Liver (tissue), 9 donors: ENCODE data around the gene ZSCAN21. TPM values are rescaled to one million over a fixed set of nuclear protein-coding genes. Genes with fewer than 3 reads are reported as not detected.

Experiments used
- DNase-seq: peaks from one replicate; pipeline ENCODE4 v3.0.0-alpha.2; 2017; ENCODE audit warnings: low spot score
- H3K27ac ChIP-seq, 2 donors: one replicate each; pipeline ENCODE4 v1.7.0; 2013; ENCODE audit warnings: inconsistent platforms in 2 of 2, low read length in 2 of 2, control low read depth in 1 of 2, low read depth in 1 of 2, mild to moderate bottlenecking in 1 of 2
- H3K27me3 ChIP-seq, 4 donors: one replicate each; pipeline versions ENCODE4 v1.6.1 to v1.7.0; 2013; ENCODE audit warnings: low read length in 3 of 4, inconsistent platforms in 1 of 4, mild to moderate bottlenecking in 1 of 4, moderate library complexity in 1 of 4; ENCODE audit not compliant: control insufficient read depth in 4 of 4, insufficient read depth in 4 of 4
- H3K36me3 ChIP-seq, 4 donors: one replicate each; pipeline versions ENCODE4 v1.6.1 to v1.7.0; 2013; ENCODE audit warnings: low read length in 3 of 4, mild to moderate bottlenecking in 3 of 4, low read depth in 1 of 4, moderate library complexity in 1 of 4; ENCODE audit not compliant: control insufficient read depth in 4 of 4, insufficient read depth in 3 of 4
- H3K4me1 ChIP-seq, 4 donors: one replicate each; pipeline versions ENCODE4 v1.6.1 to v1.7.0; 2013; ENCODE audit warnings: low read length in 3 of 4, mild to moderate bottlenecking in 3 of 4, moderate library complexity in 1 of 4; ENCODE audit not compliant: control insufficient read depth in 4 of 4, insufficient read depth in 4 of 4
- H3K4me3 ChIP-seq, 3 donors: one replicate each; pipeline versions ENCODE4 v1.6.1 to v1.7.0; 2013; ENCODE audit warnings: low read length in 3 of 3, control low read depth in 1 of 3, low read depth in 1 of 3, mild to moderate bottlenecking in 1 of 3
- H3K9ac ChIP-seq, 2 donors: one replicate each; pipeline ENCODE4 v1.7.0; 2013; ENCODE audit warnings: low read length in 2 of 2, mild to moderate bottlenecking in 2 of 2, moderate library complexity in 2 of 2, control low read depth in 1 of 2, low read depth in 1 of 2
- H3K9me3 ChIP-seq, 4 donors: one replicate each; pipeline versions ENCODE4 v1.6.1 to v1.7.0; 2013; ENCODE audit warnings: low read length in 3 of 4; ENCODE audit not compliant: control insufficient read depth in 4 of 4
- EGR1 ChIP-seq, 2 donors: IDR thresholded peaks; 2 replicates each; pipeline ENCODE4 v1.6.1; 2016 to 2018; ENCODE audit warnings: antibody characterized with exemption in 2 of 2, low read depth in 2 of 2
- FOXA1 ChIP-seq: IDR thresholded peaks from 2 replicates; pipeline ENCODE4 v1.6.1; 2016; ENCODE audit warnings: antibody characterized with exemption
- FOXA2 ChIP-seq: IDR thresholded peaks from 2 replicates; pipeline ENCODE4 v1.6.1; 2016; ENCODE audit warnings: antibody characterized with exemption
- GABPA ChIP-seq, 2 donors: IDR thresholded peaks in 1 of 2; conservative IDR thresholded peaks in 1 of 2; 2 replicates each; pipeline ENCODE4 v1.6.1; 2016; ENCODE audit warnings: antibody characterized with exemption in 2 of 2, mild to moderate bottlenecking in 1 of 2, moderate library complexity in 1 of 2
- HNF4A ChIP-seq, 2 donors: conservative IDR thresholded peaks; 2 replicates each; pipeline ENCODE4 v1.6.1; 2016; ENCODE audit warnings: antibody characterized with exemption in 2 of 2, mild to moderate bottlenecking in 2 of 2
- HNF4G ChIP-seq: IDR thresholded peaks from 2 replicates; pipeline ENCODE4 v1.6.1; 2016; ENCODE audit warnings: antibody characterized with exemption
- JUND ChIP-seq, 2 donors: IDR thresholded peaks; 2 replicates each; pipeline ENCODE4 v1.6.1; 2016; ENCODE audit warnings: antibody characterized with exemption in 2 of 2
- RAD21 ChIP-seq, 2 donors: IDR thresholded peaks; 2 replicates each; pipeline ENCODE4 v1.6.1; 2016; ENCODE audit warnings: antibody characterized with exemption in 2 of 2, mild to moderate bottlenecking in 2 of 2
- RXRA ChIP-seq, 2 donors: IDR thresholded peaks; 2 replicates each; pipeline ENCODE4 v1.6.1; 2017 to 2018; ENCODE audit warnings: antibody characterized with exemption in 2 of 2, mild to moderate bottlenecking in 1 of 2
- SP1 ChIP-seq: IDR thresholded peaks from 2 replicates; pipeline ENCODE4 v1.6.1; 2018; ENCODE audit warnings: antibody characterized with exemption, mild to moderate bottlenecking
- TAF1 ChIP-seq: conservative IDR thresholded peaks from 2 replicates; pipeline ENCODE4 v1.6.1; 2016; ENCODE audit warnings: antibody characterized with exemption, mild to moderate bottlenecking
- WGBS: extraction: QIAGEN DNeasy Blood & Tissue Kit; methylation state at CpG from one replicate; pipeline ENCODE4 v1.1.7; 2013; 5-methylcytosine and 5-hydroxymethylcytosine counted together
- polyA plus RNA-seq, 2 donors: library from polyadenylated mRNA; stranded (reverse) in 1 of 2; unstranded in 1 of 2; fragments of 200-250 nt in 1 of 2; fragments of >200 nt in 1 of 2; fragmentation: Nextera tagmentation in 1 of 2; extraction: Ambion mirVana in 1 of 2; gene quantifications; one replicate each; pipeline versions ENCODE4 v1.2.1 to v1.2.3, GENCODE V29; 2013 to 2015
- total RNA-seq, 2 donors: library from RNA; depleted of rRNA; stranded (reverse); fragments of >200 nt; gene quantifications; one replicate each; pipeline ENCODE4 v1.2.3, GENCODE V29; 2014
- TF ChIP-seq, protein P1 (sequence below): IDR thresholded peaks from 2 replicates; pipeline ENCODE4 v1.6.1; 2016; ENCODE audit warnings: antibody characterized with exemption
- TF ChIP-seq, protein P2 (sequence below): IDR thresholded peaks from 2 replicates; pipeline ENCODE4 v1.6.1; 2016; ENCODE audit warnings: antibody characterized with exemption
- TF ChIP-seq, protein P3 (sequence below): IDR thresholded peaks from 2 replicates; pipeline ENCODE4 v1.6.1; 2016; ENCODE audit warnings: antibody characterized with exemption, mild to moderate bottlenecking
- TF ChIP-seq, protein P4 (sequence below): IDR thresholded peaks from 2 replicates; pipeline ENCODE4 v1.6.1; 2016; ENCODE audit warnings: antibody characterized with exemption
- TF ChIP-seq, protein P5 (sequence below): fragments of 150-350 bp; IDR thresholded peaks from 2 replicates; pipeline ENCODE4 v1.5.1; 2017; ENCODE audit warnings: improper control_type of control experiment, low read depth, low read length; ENCODE audit not compliant: missing input control
- donor health status: healthy.
- donor health status: healthy.
- donor health status: healthy.
- donor health status: healthy.
- donor health status: healthy.

The ZSCAN21 gene
- total and polyA plus RNA-seq, 4 donors = 4.6 to 8.6 (median 6.9) TPM

DNA sequence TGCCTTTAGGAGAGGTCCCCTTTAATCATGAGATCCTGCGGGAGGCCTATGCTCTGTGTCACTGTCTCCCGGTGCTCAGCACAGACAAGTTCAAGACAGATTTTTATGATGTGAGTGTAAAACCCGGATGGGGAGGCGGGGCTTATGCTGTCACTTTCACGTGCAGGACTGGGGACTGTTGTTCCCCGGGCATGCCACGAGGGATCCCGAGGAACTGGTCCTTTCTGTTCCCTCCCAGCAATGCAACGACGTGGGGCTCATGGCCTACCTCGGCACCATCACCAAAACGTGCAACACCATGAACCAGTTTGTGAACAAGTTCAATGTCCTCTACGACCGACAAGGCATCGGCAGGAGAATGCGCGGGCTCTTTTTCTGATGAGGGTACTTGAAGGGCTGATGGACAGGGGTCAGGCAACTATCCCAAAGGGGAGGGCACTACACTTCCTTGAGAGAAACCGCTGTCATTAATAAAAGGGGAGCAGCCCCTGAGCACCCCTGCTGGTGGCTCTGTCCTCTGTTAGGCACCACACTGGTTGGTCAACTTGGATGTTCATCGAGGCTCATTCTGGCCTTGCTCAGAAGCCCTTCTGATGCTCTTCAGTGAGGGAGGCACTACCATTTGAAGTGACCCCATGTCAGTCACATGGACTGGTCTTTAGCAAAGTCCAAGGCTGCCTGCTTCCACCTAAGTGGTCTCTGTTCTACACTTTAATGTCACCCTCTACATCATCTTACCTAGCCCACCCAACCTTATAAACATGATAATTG lies 42.0 kb downstream of the ZSCAN21 start:
- DNase-seq = no peak
- TF ChIP-seq FOXA1 = no peak
- no peak for TF ChIP-seq HNF4G
- TF ChIP-seq EGR1 (IDR thresholded peaks at IDR 0.05; ENCODE audit: low read depth in 2 of 2) = no peak
- TF ChIP-seq SP1 = no peak
- TF ChIP-seq RXRA (IDR thresholded peaks at IDR 0.05) = no peak
- no peak for TF ChIP-seq GABPA (IDR thresholded peaks at IDR 0.05 in 1 of 2, conservative IDR thresholded peaks at IDR 0.05 in 1 of 2)
- TF ChIP-seq, protein P1, sequence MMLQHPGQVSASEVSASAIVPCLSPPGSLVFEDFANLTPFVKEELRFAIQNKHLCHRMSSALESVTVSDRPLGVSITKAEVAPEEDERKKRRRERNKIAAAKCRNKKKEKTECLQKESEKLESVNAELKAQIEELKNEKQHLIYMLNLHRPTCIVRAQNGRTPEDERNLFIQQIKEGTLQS = no peak
- TF ChIP-seq FOXA2 = no peak
- TF ChIP-seq JUND (IDR thresholded peaks at IDR 0.05) = no peak
- no peak for TF ChIP-seq RAD21 (IDR thresholded peaks at IDR 0.05)
- TF ChIP-seq, protein P2, sequence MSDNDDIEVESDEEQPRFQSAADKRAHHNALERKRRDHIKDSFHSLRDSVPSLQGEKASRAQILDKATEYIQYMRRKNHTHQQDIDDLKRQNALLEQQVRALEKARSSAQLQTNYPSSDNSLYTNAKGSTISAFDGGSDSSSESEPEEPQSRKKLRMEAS = no peak
- TF ChIP-seq HNF4A (conservative IDR thresholded peaks at IDR 0.05) = no peak
- TF ChIP-seq, protein P3, sequence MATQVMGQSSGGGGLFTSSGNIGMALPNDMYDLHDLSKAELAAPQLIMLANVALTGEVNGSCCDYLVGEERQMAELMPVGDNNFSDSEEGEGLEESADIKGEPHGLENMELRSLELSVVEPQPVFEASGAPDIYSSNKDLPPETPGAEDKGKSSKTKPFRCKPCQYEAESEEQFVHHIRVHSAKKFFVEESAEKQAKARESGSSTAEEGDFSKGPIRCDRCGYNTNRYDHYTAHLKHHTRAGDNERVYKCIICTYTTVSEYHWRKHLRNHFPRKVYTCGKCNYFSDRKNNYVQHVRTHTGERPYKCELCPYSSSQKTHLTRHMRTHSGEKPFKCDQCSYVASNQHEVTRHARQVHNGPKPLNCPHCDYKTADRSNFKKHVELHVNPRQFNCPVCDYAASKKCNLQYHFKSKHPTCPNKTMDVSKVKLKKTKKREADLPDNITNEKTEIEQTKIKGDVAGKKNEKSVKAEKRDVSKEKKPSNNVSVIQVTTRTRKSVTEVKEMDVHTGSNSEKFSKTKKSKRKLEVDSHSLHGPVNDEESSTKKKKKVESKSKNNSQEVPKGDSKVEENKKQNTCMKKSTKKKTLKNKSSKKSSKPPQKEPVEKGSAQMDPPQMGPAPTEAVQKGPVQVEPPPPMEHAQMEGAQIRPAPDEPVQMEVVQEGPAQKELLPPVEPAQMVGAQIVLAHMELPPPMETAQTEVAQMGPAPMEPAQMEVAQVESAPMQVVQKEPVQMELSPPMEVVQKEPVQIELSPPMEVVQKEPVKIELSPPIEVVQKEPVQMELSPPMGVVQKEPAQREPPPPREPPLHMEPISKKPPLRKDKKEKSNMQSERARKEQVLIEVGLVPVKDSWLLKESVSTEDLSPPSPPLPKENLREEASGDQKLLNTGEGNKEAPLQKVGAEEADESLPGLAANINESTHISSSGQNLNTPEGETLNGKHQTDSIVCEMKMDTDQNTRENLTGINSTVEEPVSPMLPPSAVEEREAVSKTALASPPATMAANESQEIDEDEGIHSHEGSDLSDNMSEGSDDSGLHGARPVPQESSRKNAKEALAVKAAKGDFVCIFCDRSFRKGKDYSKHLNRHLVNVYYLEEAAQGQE = no peak
- no peak for TF ChIP-seq TAF1
- TF ChIP-seq, protein P4, sequence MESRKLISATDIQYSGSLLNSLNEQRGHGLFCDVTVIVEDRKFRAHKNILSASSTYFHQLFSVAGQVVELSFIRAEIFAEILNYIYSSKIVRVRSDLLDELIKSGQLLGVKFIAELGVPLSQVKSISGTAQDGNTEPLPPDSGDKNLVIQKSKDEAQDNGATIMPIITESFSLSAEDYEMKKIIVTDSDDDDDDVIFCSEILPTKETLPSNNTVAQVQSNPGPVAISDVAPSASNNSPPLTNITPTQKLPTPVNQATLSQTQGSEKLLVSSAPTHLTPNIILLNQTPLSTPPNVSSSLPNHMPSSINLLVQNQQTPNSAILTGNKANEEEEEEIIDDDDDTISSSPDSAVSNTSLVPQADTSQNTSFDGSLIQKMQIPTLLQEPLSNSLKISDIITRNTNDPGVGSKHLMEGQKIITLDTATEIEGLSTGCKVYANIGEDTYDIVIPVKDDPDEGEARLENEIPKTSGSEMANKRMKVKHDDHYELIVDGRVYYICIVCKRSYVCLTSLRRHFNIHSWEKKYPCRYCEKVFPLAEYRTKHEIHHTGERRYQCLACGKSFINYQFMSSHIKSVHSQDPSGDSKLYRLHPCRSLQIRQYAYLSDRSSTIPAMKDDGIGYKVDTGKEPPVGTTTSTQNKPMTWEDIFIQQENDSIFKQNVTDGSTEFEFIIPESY = no peak
- peaks cover 9 to 24% (median 13%) of the 10 kb centered on the region in 4 donors for H3K4me1 ChIP-seq
- no peak overlapping the region for H3K9ac ChIP-seq
- H3K27ac ChIP-seq = no peak overlapping the region
- no peak overlapping the region for H3K4me3 ChIP-seq
- peaks cover 22 to 63% (median 41%) of the 10 kb centered on the region in 4 donors for H3K36me3 ChIP-seq
- no peaks in the 10 kb centered on the region for H3K27me3 ChIP-seq
- 73% methylated on average over 19 of the region's 19 CpGs for WGBS
- no peaks in the 10 kb centered on the region for H3K9me3 ChIP-seq

DNA sequence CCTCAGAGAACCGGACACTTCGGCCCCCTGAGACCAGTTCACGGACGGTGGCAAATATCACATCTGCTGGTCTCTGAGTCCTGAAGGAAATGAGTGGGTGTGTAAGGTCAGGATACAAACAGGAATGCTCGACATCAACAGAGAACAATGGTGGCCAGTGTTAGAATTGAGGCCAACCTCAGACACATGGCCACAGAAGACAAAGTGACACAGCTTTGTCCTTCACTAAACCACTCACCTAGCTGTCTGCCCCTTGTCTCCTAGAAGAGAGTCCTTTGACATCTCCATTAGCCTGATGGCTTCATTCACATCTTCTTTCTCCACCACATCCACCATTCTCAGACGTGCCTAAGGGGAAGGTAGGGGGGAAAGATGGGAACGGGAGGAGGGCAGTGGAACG lies 43.5 kb downstream of the ZSCAN21 start:
- WGBS = 75% methylated on average over 8 of the region's 8 CpGs
- Histone ChIP-seq H3K4me3 (no peak overlapping the region), H3K27ac (no peak overlapping the region), H3K9ac (no peak overlapping the region), H3K9me3 (no peaks in the 10 kb centered on the region), H3K27me3 (no peaks in the 10 kb centered on the region), H3K36me3 (peaks cover 29 to 74% (median 52%) of the 10 kb centered on the region in 4 donors), H3K4me1 (peaks cover 7 to 21% (median 12%) of the 10 kb centered on the region in 4 donors)
- TF ChIP-seq, protein P5, sequence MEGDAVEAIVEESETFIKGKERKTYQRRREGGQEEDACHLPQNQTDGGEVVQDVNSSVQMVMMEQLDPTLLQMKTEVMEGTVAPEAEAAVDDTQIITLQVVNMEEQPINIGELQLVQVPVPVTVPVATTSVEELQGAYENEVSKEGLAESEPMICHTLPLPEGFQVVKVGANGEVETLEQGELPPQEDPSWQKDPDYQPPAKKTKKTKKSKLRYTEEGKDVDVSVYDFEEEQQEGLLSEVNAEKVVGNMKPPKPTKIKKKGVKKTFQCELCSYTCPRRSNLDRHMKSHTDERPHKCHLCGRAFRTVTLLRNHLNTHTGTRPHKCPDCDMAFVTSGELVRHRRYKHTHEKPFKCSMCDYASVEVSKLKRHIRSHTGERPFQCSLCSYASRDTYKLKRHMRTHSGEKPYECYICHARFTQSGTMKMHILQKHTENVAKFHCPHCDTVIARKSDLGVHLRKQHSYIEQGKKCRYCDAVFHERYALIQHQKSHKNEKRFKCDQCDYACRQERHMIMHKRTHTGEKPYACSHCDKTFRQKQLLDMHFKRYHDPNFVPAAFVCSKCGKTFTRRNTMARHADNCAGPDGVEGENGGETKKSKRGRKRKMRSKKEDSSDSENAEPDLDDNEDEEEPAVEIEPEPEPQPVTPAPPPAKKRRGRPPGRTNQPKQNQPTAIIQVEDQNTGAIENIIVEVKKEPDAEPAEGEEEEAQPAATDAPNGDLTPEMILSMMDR = no peak
- TF ChIP-seq JUND (IDR thresholded peaks at IDR 0.05) (no peak), RAD21 (IDR thresholded peaks at IDR 0.05) (no peak), SP1 (no peak)
- TF ChIP-seq, protein P1 = no peak
- DNase-seq = no peak
